ENCODE measurements around the gene BCOR. TPM values are rescaled to one million over a fixed set of nuclear protein-coding genes. Genes with fewer than 3 reads are reported as not detected.

BCOR gene
- total RNA-seq, 1 donor from 2014 or later, result 24.3 TPM

DNA sequence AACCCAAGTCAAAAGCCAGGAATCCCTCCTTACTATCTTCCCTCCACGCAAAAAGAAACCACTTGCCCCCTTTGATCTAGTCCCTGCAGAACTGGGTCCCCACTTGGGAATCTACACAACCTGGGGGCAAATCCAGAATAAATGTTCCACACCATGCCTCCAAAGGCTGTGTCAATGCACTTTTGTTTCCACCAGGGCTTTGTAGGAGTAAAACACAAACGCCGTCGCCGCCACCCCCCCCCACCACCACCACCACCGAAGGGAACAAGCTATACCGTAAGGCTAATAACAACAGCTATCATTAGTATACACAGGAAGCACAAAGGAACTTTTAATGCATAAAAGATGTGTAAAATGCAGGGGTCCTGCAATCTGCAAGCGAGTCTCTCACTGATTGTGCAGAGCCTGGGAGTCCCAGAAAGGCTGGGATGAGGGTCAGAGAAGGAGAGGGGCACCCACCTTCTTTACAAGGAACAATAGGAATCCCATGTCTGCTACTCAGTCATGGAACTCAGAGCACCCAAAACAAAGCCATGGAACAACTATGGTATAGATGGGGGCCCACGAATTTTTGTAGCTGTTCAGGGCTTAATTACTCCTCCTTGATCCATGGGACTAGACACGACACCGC is 13.2 kb downstream of the BCOR start:
- TF ChIP-seq CTCF (conservative IDR thresholded peaks at IDR 0.05; ENCODE audit: low read depth, low read length), result no peak
- no peak overlapping the region for H3K4me3 ChIP-seq (ENCODE audit: low read depth, low read length)

GRCh38 chrX:40083979-40084359 is 13.8 kb downstream of the BCOR start:
- TF ChIP-seq CTCF (conservative IDR thresholded peaks at IDR 0.05; ENCODE audit: low read depth, low read length), result no peak
- DNase-seq (ENCODE audit: low read depth), result no peak
- H3K4me3 ChIP-seq (ENCODE audit: low read depth, low read length), result peak overlapping the region; percentile 49

More for the DNA sequence above, 13.2 kb downstream of the BCOR start:
- DNase-seq (ENCODE audit: low read depth), result no peak

DNA sequence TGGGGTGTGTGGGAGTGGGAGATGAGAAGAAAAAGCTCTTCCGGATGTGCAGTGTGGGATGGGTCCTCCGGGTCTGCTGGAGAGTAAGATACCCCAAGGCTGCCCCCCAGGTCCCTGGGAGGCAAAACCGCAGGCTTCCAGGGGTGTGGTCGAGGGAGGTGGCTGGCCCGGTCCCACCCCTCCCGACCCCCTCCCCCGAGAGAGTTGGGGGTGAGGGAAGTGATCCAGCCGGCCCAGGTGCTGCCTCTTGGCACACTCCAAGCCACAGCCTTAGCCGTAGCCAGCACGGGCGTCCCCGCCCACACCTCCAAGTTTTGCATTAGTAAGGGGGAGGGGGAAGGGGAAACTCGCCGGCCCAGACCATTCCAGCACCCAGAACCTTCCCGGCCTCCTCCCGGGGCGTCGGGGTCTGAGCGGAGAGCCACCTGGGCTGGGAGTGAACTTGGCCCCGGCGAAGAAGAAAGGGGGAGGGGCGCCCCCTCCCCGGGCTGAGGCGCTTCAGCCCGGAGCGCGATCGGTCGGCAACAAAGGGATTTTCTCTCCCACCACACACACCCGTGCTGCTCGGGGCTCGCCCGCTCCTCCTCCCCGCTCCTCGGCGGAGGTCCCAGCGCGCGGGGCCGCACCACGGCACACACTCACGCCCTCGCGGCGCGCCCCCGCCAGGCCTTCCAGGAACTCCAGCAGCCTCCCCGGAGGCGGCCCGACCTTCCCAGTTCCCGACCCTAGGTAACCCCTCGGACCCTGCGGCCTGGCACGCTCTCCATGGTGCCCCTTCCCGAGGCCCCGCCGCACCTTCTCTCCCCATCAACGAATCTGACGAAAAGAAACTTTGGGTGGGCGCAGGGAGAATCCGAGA is 14.4 kb downstream of the BCOR start:
- no peak for TF ChIP-seq CTCF (conservative IDR thresholded peaks at IDR 0.05; ENCODE audit: low read depth, low read length)
- DNase-seq (ENCODE audit: low read depth), result no peak
- peak overlapping the region; percentile 49 for H3K4me3 ChIP-seq (ENCODE audit: low read depth, low read length)

- TF ChIP-seq CTCF (conservative IDR thresholded peaks at IDR 0.05; ENCODE audit: low read depth, low read length), result no peak
- no peak for DNase-seq (ENCODE audit: low read depth)
- H3K4me3 ChIP-seq (ENCODE audit: low read depth, low read length), result no peak overlapping the region
Observed at GRCh38 chrX:40082447-40083119, 15.2 kb downstream of the BCOR start.

- DNase-seq (ENCODE audit: low read depth), result no peak
- no peak for TF ChIP-seq CTCF (conservative IDR thresholded peaks at IDR 0.05; ENCODE audit: low read depth, low read length)
- H3K4me3 ChIP-seq (ENCODE audit: low read depth, low read length), result no peak overlapping the region
Observed at GRCh38 chrX:40081679-40082068, 16.1 kb downstream of the BCOR start.

DNA sequence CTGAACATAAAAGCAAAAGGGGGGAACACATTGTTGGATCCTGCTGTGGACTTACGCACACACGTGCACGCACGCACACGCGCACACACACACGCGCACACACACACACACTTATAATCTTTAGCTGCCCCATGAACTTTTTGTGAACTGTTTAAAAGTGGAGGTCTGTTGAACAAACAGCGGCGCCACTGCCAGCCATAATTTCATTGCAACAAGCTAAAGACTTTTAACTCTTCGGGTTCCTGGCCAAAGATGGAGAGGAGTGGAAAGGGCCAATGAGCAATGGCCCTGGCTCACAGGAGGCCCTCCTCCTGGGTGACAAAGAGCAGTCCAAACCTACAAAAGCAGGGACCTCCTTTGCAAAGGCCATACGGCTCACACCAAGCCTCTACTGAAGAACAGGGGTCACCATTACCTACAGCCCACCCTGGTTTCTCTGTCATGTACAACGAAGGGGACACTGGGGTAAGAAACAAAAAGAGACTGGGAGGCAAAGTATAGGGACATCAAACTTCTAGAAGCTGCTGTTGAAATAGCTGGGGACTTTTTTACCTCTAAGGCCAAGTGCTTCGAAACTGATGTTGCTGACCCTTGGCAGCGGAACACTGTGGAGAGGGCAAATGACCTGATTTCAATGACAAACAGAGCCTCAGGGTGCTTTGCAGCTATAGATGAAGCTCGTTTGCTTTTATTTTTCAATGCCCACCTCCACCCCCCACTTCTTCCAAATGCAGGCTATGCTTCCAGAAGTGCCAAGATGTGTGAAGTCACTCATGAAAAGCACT is 16.7 kb downstream of the BCOR start:
- no peak overlapping the region for H3K4me3 ChIP-seq (ENCODE audit: low read depth, low read length)
- DNase-seq (ENCODE audit: low read depth), result no peak
- TF ChIP-seq CTCF (conservative IDR thresholded peaks at IDR 0.05; ENCODE audit: low read depth, low read length), result no peak
